HG03097 (cell line): ENCODE results near the gene TWIST2.

Source experiments
- ATAC-seq: cut with Tn5 transposase; IDR thresholded peaks from one replicate; pipeline ENCODE4 v1.9.1; 2021; ENCODE audit not compliant: unreplicated experiment, low FRiP score

TWIST2 gene

GRCh38 chr2:238949710-238950345 lies 101.9 kb downstream of the TWIST2 start:
- ATAC-seq = no peak

- no peak for ATAC-seq
These were observed 102.7 kb downstream of the TWIST2 start for GRCh38 chr2:238950551-238950950.

GRCh38 chr2:238952261-238952919 lies 104.5 kb downstream of the TWIST2 start:
- ATAC-seq = no peak

GRCh38 chr2:238954841-238955591 lies 107.1 kb downstream of the TWIST2 start:
- no peak for ATAC-seq

GRCh38 chr2:238955648-238956531 lies 108.0 kb downstream of the TWIST2 start:
- no peak for ATAC-seq

- ATAC-seq = no peak
These were observed 108.8 kb downstream of the TWIST2 start for GRCh38 chr2:238956676-238957075.
